T-helper 1 cell treated with Interleukin-12 subunit alpha and Interleukin-12 subunit beta and Interleukin-4 antibody, amounts not matched to agents 30 ng/mL and 1 ng/mL, for 36 hours (primary cell): ENCODE measurements around the gene HCST. TPM values are rescaled to one million over a fixed set of nuclear protein-coding genes. Genes with fewer than 3 reads are reported as not detected.

Experiments
- total RNA-seq: library from RNA; stranded (reverse); gene quantifications from 2 replicates; pipeline ENCODE4 v1.2.3, GENCODE V29; 2022

HCST gene
- total RNA-seq, 1 donor from 2014 or later = 101 TPM

Other genes with a start within 250 kb of the HCST start
- gene UPK1A, start 236.0 kb upstream of the HCST start, total RNA-seq = 0.27 and 0.56 TPM in 2 replicates
- 54.9 and 59.2 TPM in 2 replicates for gene ZBTB32, start 198.0 kb upstream of the HCST start, total RNA-seq
- 64.0 and 72.8 TPM in 2 replicates for gene KMT2B, start 184.5 kb upstream of the HCST start, total RNA-seq
- gene IGFLR1, start 160.1 kb upstream of the HCST start, total RNA-seq = 88.5 and 88.8 TPM in 2 replicates
- 33.7 and 35.2 TPM in 2 replicates for gene U2AF1L4, start 157.1 kb upstream of the HCST start, total RNA-seq
- 55.7 and 63.1 TPM in 2 replicates for gene PSENEN, start 156.9 kb upstream of the HCST start, total RNA-seq
- 15.0 and 15.5 TPM in 2 replicates for gene LIN37, start 154.0 kb upstream of the HCST start, total RNA-seq
- gene HSPB6, start 145.5 kb upstream of the HCST start, total RNA-seq = not detected in 2 replicates
- 51.4 and 55.9 TPM in 2 replicates for gene PROSER3, start 144.4 kb upstream of the HCST start, total RNA-seq
- 43.7 and 55.9 TPM in 2 replicates for gene ARHGAP33, start 127.0 kb upstream of the HCST start, total RNA-seq
- not detected in 2 replicates for gene PRODH2, start 89.7 kb upstream of the HCST start, total RNA-seq
- not detected in 2 replicates for gene NPHS1, start 50.0 kb upstream of the HCST start, total RNA-seq
- gene KIRREL2, start 45.6 kb upstream of the HCST start, total RNA-seq = 3.0 and 3.3 TPM in 2 replicates
- 1.7 and 3.6 TPM in 2 replicates for gene APLP1, start 34.0 kb upstream of the HCST start, total RNA-seq
- 54.0 and 63.1 TPM in 2 replicates for gene NFKBID, start 2.0 kb upstream of the HCST start, total RNA-seq
- gene TYROBP, start 5.8 kb downstream of the HCST start, total RNA-seq = not detected in 2 replicates
- 13.1 and 14.7 TPM in 2 replicates for gene LRFN3, start 33.8 kb downstream of the HCST start, total RNA-seq
- gene SDHAF1, start 92.7 kb downstream of the HCST start, total RNA-seq = 16.8 and 17.4 TPM in 2 replicates
- 2.6 and 2.7 TPM in 2 replicates for gene SYNE4, start 106.3 kb downstream of the HCST start, total RNA-seq
- gene ALKBH6, start 111.7 kb downstream of the HCST start, total RNA-seq = 49.1 and 52.2 TPM in 2 replicates
- 3.4 and 3.8 TPM in 2 replicates for gene CLIP3, start 130.3 kb downstream of the HCST start, total RNA-seq
- gene THAP8, start 151.8 kb downstream of the HCST start, total RNA-seq = 2.6 and 3.5 TPM in 2 replicates
- gene WDR62, start 152.4 kb downstream of the HCST start, total RNA-seq = 20.3 and 21.7 TPM in 2 replicates
- gene OVOL3, start 208.6 kb downstream of the HCST start, total RNA-seq = not detected in 2 replicates
- gene POLR2I, start 212.3 kb downstream of the HCST start, total RNA-seq = 47.8 and 53.4 TPM in 2 replicates
- 198 and 205 TPM in 2 replicates for gene TBCB, start 212.9 kb downstream of the HCST start, total RNA-seq
- 439 and 454 TPM in 2 replicates for gene CAPNS1, start 237.5 kb downstream of the HCST start, total RNA-seq
- gene COX7A1, start 249.9 kb downstream of the HCST start, total RNA-seq = not detected in 2 replicates